H1 (cell line): Measurements from ENCODE around the gene ARID4A.

Experiments used
- BRCA1 ChIP-seq: IDR thresholded peaks from 2 replicates; pipeline ENCODE4 v1.6.1; 2012; ENCODE audit warnings: low read depth, low read length, improper control_type of control experiment
- CEBPB ChIP-seq: IDR thresholded peaks from 2 replicates; pipeline ENCODE4 v1.6.1; 2012; ENCODE audit warnings: low read depth, low read length
- EP300 ChIP-seq, 2 experiments: IDR thresholded peaks; 1 replicate in 1 of 2; 2 replicates in 1 of 2; pipeline ENCODE4 v1.6.1; 2011 to 2012; ENCODE audit warnings: low read depth in 2 of 2, low read length in 2 of 2, mild to moderate bottlenecking in 2 of 2, borderline replicate concordance in 1 of 2, inconsistent platforms in 1 of 2, moderate library complexity in 1 of 2
- EZH2 ChIP-seq: fragments of 200-600 bp; sonication (generic); IDR thresholded peaks from 2 replicates; pipeline ENCODE4 v1.7.1; 2012; ENCODE audit warnings: low read depth, mild to moderate bottlenecking, moderate library complexity, low read length, inconsistent platforms; ENCODE audit not compliant: severe bottlenecking
- JUN ChIP-seq: IDR thresholded peaks from 2 replicates; pipeline ENCODE4 v1.6.1; 2011; ENCODE audit warnings: low read depth, mild to moderate bottlenecking, improper control_type of control experiment, low read length
- KDM5A ChIP-seq: fragments of 200-600 bp; IDR thresholded peaks from 2 replicates; pipeline ENCODE4 v1.7.1; 2012; ENCODE audit warnings: mild to moderate bottlenecking, low read length, inconsistent platforms, mixed read lengths
- POLR2A ChIP-seq, 2 experiments: IDR thresholded peaks; 1 replicate in 1 of 2; 2 replicates in 1 of 2; pipeline ENCODE4 v1.6.1; 2011; ENCODE audit warnings: low read depth in 2 of 2, low read length in 2 of 2, mild to moderate bottlenecking in 2 of 2; ENCODE audit errors: control extremely low read depth in 1 of 2
- RNF2 ChIP-seq: fragments of 200-900, 300-1000 bp; sonication (generic); IDR thresholded peaks from 2 replicates; pipeline ENCODE4 v1.7.1; 2016; ENCODE audit warnings: borderline replicate concordance, low read depth, mild to moderate bottlenecking, antibody characterized with exemption, low read length; ENCODE audit not compliant: poor library complexity, severe bottlenecking; ENCODE audit errors: missing control alignments
- SIN3A ChIP-seq, 2 experiments: IDR thresholded peaks in 1 of 2; conservative IDR thresholded peaks in 1 of 2; 2 replicates each; pipeline ENCODE4 v1.6.1; 2011 to 2012; ENCODE audit warnings: low read length in 2 of 2, improper control_type of control experiment in 1 of 2, low read depth in 1 of 2, mild to moderate bottlenecking in 1 of 2
- TEAD4 ChIP-seq: IDR thresholded peaks from 2 replicates; pipeline ENCODE4 v1.6.1; 2012; ENCODE audit warnings: low read depth, low read length, inconsistent platforms, mixed read lengths
- TF ChIP-seq, protein P1 (sequence below), 3 experiments: IDR thresholded peaks; 1 replicate in 2 of 3; 2 replicates in 1 of 3; pipeline versions ENCODE4 v1.5.1 to v1.6.1; 2011; ENCODE audit warnings: low read length in 3 of 3, mild to moderate bottlenecking in 3 of 3, inconsistent platforms in 2 of 3, low read depth in 1 of 3, moderate library complexity in 1 of 3; ENCODE audit not compliant: insufficient read depth in 1 of 3; ENCODE audit errors: control extremely low read depth in 1 of 3
- TF ChIP-seq, protein P2 (sequence below): IDR thresholded peaks from 2 replicates; pipeline ENCODE4 v1.6.1; 2011; ENCODE audit warnings: low read length, improper control_type of control experiment
- TF ChIP-seq, protein P3 (sequence below): IDR thresholded peaks from 2 replicates; pipeline ENCODE4 v1.6.1; 2012; ENCODE audit warnings: inconsistent platforms

DNA sequence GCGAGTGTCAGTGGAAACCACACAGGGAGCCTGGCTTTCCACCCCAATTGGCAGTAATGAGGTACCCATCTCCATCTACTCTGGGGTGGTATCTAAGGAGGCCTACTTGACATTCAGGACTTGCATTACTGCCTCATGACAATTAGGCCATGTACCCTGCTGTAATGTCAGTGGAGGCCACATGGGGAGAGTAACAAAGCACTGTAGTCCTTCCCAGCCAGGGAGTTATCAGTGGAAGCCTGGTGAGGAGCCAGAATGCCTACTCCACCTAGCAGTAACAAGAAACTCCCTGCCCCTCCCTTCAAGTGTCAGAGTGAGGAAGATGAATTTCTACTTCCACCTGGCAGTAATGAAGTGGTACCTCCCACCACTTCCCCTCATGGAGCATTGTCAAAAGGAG lies 116.5 kb downstream of the ARID4A start:
- TF ChIP-seq POLR2A (IDR thresholded peaks at IDR 0.05; ENCODE audit: control extremely low read depth in 1 of 2, low read depth in 2 of 2, low read length in 2 of 2) (no peak), JUN (no peak), TEAD4 (no peak), EZH2 (no peak), SIN3A (conservative IDR thresholded peaks at IDR 0.05 in 1 of 2, IDR thresholded peaks at IDR 0.05 in 1 of 2; ENCODE audit: low read depth in 1 of 2, low read length in 2 of 2) (no peak), EP300 (IDR thresholded peaks at IDR 0.05; ENCODE audit: borderline replicate concordance in 1 of 2, low read depth in 2 of 2, low read length in 2 of 2) (no peak), BRCA1 (no peak), KDM5A (no peak), CEBPB (no peak), RNF2 (no peak)
- TF ChIP-seq, protein P1, sequence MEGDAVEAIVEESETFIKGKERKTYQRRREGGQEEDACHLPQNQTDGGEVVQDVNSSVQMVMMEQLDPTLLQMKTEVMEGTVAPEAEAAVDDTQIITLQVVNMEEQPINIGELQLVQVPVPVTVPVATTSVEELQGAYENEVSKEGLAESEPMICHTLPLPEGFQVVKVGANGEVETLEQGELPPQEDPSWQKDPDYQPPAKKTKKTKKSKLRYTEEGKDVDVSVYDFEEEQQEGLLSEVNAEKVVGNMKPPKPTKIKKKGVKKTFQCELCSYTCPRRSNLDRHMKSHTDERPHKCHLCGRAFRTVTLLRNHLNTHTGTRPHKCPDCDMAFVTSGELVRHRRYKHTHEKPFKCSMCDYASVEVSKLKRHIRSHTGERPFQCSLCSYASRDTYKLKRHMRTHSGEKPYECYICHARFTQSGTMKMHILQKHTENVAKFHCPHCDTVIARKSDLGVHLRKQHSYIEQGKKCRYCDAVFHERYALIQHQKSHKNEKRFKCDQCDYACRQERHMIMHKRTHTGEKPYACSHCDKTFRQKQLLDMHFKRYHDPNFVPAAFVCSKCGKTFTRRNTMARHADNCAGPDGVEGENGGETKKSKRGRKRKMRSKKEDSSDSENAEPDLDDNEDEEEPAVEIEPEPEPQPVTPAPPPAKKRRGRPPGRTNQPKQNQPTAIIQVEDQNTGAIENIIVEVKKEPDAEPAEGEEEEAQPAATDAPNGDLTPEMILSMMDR (IDR thresholded peaks at IDR 0.05; ENCODE audit: control extremely low read depth in 1 of 3, insufficient read depth in 1 of 3, low read depth in 1 of 3, low read length in 3 of 3) = no peak
- TF ChIP-seq, protein P2, sequence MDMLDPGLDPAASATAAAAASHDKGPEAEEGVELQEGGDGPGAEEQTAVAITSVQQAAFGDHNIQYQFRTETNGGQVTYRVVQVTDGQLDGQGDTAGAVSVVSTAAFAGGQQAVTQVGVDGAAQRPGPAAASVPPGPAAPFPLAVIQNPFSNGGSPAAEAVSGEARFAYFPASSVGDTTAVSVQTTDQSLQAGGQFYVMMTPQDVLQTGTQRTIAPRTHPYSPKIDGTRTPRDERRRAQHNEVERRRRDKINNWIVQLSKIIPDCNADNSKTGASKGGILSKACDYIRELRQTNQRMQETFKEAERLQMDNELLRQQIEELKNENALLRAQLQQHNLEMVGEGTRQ = no peak
- TF ChIP-seq, protein P3, sequence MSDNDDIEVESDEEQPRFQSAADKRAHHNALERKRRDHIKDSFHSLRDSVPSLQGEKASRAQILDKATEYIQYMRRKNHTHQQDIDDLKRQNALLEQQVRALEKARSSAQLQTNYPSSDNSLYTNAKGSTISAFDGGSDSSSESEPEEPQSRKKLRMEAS = no peak
